AG04450 (cell line): ENCODE measurements around the gene PRRT1B. TPM values are rescaled to one million over a fixed set of nuclear protein-coding genes. Genes with fewer than 3 reads are reported as not detected.

Experiments
- CTCF ChIA-PET: fragments of 300-600, 350-600 bp; formaldehyde crosslinking; extraction: SDS; loops from one replicate; lab custom pipeline; 2022; ENCODE audit warnings: antibody characterized with exemption, inconsistent platforms; lab: Charles Lee
- POLR2A ChIA-PET: fragments of 350-600 bp; formaldehyde crosslinking; extraction: SDS; loops from one replicate; lab custom pipeline; 2021; ENCODE audit warnings: antibody characterized with exemption, inconsistent platforms; lab: Yijun Ruan, JAX
- DNase-seq: peaks from one replicate; pipeline ENCODE4 v3.0.0-alpha.2; 2011; ENCODE audit warnings: low read depth, low spot score
- H3K27ac ChIP-seq: one replicate; pipeline ENCODE4 v1.5.1; 2012; ENCODE audit warnings: low read depth, low read length, control low read depth
- H3K27me3 ChIP-seq: one replicate; pipeline ENCODE4 v1.6.0; 2012; ENCODE audit warnings: low read length; ENCODE audit not compliant: control insufficient read depth, insufficient read depth
- H3K4me3 ChIP-seq: 2 replicates; pipeline ENCODE4 v1.5.1; 2011; ENCODE audit warnings: mild to moderate bottlenecking, low read depth, low read length, control low read depth
- H3K9me3 ChIP-seq: 2 replicates; pipeline ENCODE4 v1.5.1; 2012; ENCODE audit warnings: low read length; ENCODE audit not compliant: control insufficient read depth, insufficient read depth
- polyA plus RNA-seq: library from polyadenylated mRNA; depleted of rRNA; stranded (reverse); fragments of >200 nt; gene quantifications from 2 replicates; pipeline ENCODE4 v1.2.3, GENCODE V29; 2011
- TF ChIP-seq, protein P1 (sequence below): IDR thresholded peaks from 2 replicates; pipeline ENCODE4 v1.5.1; 2011; ENCODE audit warnings: low read depth, low read length, control low read depth, inconsistent platforms

The PRRT1B gene
- polyA plus RNA-seq, 1 experiment = not detected

GRCh38 chr9:131516930-131517329, 28.4 kb upstream of the PRRT1B start:
- Histone ChIP-seq H3K27ac (no peak overlapping the region), H3K9me3 (peaks cover 3% of the 10 kb centered on the region), H3K4me3 (no peak overlapping the region), H3K27me3 (no peaks in the 10 kb centered on the region)
- no peak for DNase-seq
- POLR2A ChIA-PET = no interaction called here
- CTCF ChIA-PET = no interaction called here
- TF ChIP-seq, protein P1, sequence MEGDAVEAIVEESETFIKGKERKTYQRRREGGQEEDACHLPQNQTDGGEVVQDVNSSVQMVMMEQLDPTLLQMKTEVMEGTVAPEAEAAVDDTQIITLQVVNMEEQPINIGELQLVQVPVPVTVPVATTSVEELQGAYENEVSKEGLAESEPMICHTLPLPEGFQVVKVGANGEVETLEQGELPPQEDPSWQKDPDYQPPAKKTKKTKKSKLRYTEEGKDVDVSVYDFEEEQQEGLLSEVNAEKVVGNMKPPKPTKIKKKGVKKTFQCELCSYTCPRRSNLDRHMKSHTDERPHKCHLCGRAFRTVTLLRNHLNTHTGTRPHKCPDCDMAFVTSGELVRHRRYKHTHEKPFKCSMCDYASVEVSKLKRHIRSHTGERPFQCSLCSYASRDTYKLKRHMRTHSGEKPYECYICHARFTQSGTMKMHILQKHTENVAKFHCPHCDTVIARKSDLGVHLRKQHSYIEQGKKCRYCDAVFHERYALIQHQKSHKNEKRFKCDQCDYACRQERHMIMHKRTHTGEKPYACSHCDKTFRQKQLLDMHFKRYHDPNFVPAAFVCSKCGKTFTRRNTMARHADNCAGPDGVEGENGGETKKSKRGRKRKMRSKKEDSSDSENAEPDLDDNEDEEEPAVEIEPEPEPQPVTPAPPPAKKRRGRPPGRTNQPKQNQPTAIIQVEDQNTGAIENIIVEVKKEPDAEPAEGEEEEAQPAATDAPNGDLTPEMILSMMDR = no peak

DNA sequence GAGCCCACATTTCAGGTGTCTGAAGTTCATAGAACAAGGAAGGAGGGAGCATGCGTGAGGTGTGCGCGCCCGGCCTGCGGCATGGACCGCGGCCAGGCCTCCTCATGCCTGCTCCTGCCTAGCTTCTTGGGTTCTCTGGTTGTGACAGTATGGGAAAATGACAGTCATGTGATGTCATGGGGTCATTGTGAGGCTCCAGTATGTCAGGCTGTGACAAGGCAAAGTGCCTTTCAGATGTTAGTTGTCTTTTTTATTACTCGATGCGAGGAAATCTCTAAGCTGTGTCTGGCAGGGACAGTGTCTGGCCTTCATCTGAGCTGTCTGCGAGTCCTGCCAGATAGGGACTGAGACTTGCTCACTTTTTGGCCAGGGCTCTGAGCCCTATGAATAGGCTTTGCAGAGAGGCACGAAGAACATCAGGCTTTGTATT, 27.5 kb upstream of the PRRT1B start:
- H3K27me3 ChIP-seq = no peaks in the 10 kb centered on the region
- no peak overlapping the region for H3K27ac ChIP-seq
- ChIA-PET POLR2A (no interaction called here), CTCF (no interaction called here)
- H3K9me3 ChIP-seq = peaks cover 3% of the 10 kb centered on the region
- TF ChIP-seq, protein P1 = no peak
- no peak for DNase-seq
- H3K4me3 ChIP-seq = no peak overlapping the region

DNA sequence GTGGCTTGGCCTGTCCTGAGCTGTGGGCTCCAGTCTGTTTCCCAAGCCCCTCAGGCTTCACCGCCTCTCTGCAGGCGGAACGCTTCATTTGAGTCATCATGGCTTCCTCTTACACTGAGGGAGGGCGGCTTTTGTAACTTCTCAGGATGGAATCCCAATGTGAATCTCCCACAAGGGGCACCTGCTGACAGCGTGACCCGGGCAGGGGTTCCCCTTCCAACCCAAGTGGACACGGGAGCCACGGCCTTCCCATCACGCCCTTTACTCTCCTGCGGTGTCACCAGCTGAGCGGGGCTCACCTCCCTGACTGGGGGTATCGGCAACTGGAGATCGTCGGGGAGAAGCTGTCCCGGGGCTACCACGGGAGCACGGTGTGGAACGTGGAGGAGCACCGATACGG, 26.8 kb upstream of the PRRT1B start:
- TF ChIP-seq, protein P1 = no peak
- CTCF ChIA-PET = interaction anchor here (1.4 kb wide), 1 partner anchor 222 kb away, joined by 6 read pairs; the partner anchor contains the start of gene RAPGEF1

GRCh38 chr9:131520503-131520902, 24.8 kb upstream of the PRRT1B start:
- Histone ChIP-seq H3K27me3 (no peaks in the 10 kb centered on the region), H3K4me3 (no peak overlapping the region), H3K27ac (no peak overlapping the region), H3K9me3 (peaks cover 3% of the 10 kb centered on the region)
- ChIA-PET POLR2A (no interaction called here), CTCF (no interaction called here)
- no peak for DNase-seq
- TF ChIP-seq, protein P1 = no peak

More for the DNA sequence above, 26.8 kb upstream of the PRRT1B start:
- POLR2A ChIA-PET = no interaction called here
- no peak overlapping the region for H3K4me3 ChIP-seq
- no peak for DNase-seq
- H3K27ac ChIP-seq = no peak overlapping the region
- no peaks in the 10 kb centered on the region for H3K27me3 ChIP-seq
- peaks cover 3% of the 10 kb centered on the region for H3K9me3 ChIP-seq

- POLR2A ChIA-PET = no interaction called here
- DNase-seq = no peak
- H3K9me3 ChIP-seq = no peaks in the 10 kb centered on the region; the same call in none of the 2 replicates
- TF ChIP-seq, protein P1 = no peak
- CTCF ChIA-PET = no interaction called here
- no peak overlapping the region for H3K4me3 ChIP-seq
- no peaks in the 10 kb centered on the region for H3K27me3 ChIP-seq
- H3K27ac ChIP-seq = no peak overlapping the region
Measured at GRCh38 chr9:131521203-131521602, 24.1 kb upstream of the PRRT1B start.
